Measurements from ENCODE around the gene EBP. TPM values are rescaled to one million over a fixed set of nuclear protein-coding genes. Genes with fewer than 3 reads are reported as not detected.

The EBP gene
- 129 and 133 TPM in 2 replicates for total RNA-seq (2014; rRNA removed; shearing (Covaris generic))

GRCh38 chrX:48521353-48522243, at the start of gene EBP:
Gene EBP, plus strand, starts transcription at chrX:48521808. Its CDS starts 1,964 bp downstream, at chrX:48523772.
- DNase-seq (ENCODE audit: low spot score): peak; percentile 89

GRCh38 chrX:48472225-48472624, 49.4 kb upstream of the EBP start:
- DNase-seq (ENCODE audit: low spot score): no peak

GRCh38 chrX:48472851-48473703, 48.5 kb upstream of the EBP start:
- DNase-seq (ENCODE audit: low spot score): no peak

GRCh38 chrX:48473704-48473990, 48.0 kb upstream of the EBP start:
- DNase-seq (ENCODE audit: low spot score): no peak

GRCh38 chrX:48474127-48474526, 47.5 kb upstream of the EBP start:
- no peak for DNase-seq (ENCODE audit: low spot score)

- no peak for DNase-seq (ENCODE audit: low spot score)
These were observed 47.0 kb upstream of the EBP start for GRCh38 chrX:48474581-48474980.

GRCh38 chrX:48475296-48475695, 46.3 kb upstream of the EBP start:
- DNase-seq (ENCODE audit: low spot score): no peak

- peak; percentile 86 for DNase-seq (ENCODE audit: low spot score)
These were observed 45.6 kb upstream of the EBP start, which contains the start of gene FTSJ1 for GRCh38 chrX:48475774-48476577. Gene FTSJ1, plus strand, starts transcription at chrX:48476199. Its CDS starts 1,849 bp downstream, at chrX:48478048.

GRCh38 chrX:48476919-48477318, 44.7 kb upstream of the EBP start:
- no peak for DNase-seq (ENCODE audit: low spot score)

GRCh38 chrX:48477960-48478755, 43.5 kb upstream of the EBP start:
- no peak for DNase-seq (ENCODE audit: low spot score)

- DNase-seq (ENCODE audit: low spot score): no peak
These were observed 42.8 kb upstream of the EBP start for GRCh38 chrX:48478806-48479205.

- no peak for DNase-seq (ENCODE audit: low spot score)
These were observed 41.5 kb upstream of the EBP start for GRCh38 chrX:48480142-48480541.

GRCh38 chrX:48480583-48480982, 41.0 kb upstream of the EBP start:
- no peak for DNase-seq (ENCODE audit: low spot score)

- DNase-seq (ENCODE audit: low spot score): no peak
These were observed 39.1 kb upstream of the EBP start for GRCh38 chrX:48482526-48482925.

- DNase-seq (ENCODE audit: low spot score): peak; percentile 99
These were observed 34.2 kb upstream of the EBP start for GRCh38 chrX:48487362-48487798.

GRCh38 chrX:48488034-48488433, 33.6 kb upstream of the EBP start:
- no peak for DNase-seq (ENCODE audit: low spot score)

GRCh38 chrX:48489296-48489695, 32.3 kb upstream of the EBP start:
- no peak for DNase-seq (ENCODE audit: low spot score)

GRCh38 chrX:48489892-48490291, 31.7 kb upstream of the EBP start:
- no peak for DNase-seq (ENCODE audit: low spot score)

- DNase-seq (ENCODE audit: low spot score): peak; percentile 15
These were observed 30.9 kb upstream of the EBP start for GRCh38 chrX:48490661-48491060.

GRCh38 chrX:48491809-48492208, 29.8 kb upstream of the EBP start:
- no peak for DNase-seq (ENCODE audit: low spot score)

GRCh38 chrX:48492293-48492910, 29.2 kb upstream of the EBP start:
- DNase-seq (ENCODE audit: low spot score): no peak
